Neural cell (in vitro differentiated cells): ENCODE results near the gene ARHGEF25. TPM values are rescaled to one million over a fixed set of nuclear protein-coding genes. Genes with fewer than 3 reads are reported as not detected.

Experiments
- H2AFZ ChIP-seq: fragments of 200-600, 300-800 bp; sonication (generic), shearing (Covaris generic); 2 replicates; pipeline ENCODE4 v1.6.0; 2014; ENCODE audit warnings: low read depth, mild to moderate bottlenecking, antibody characterized with exemption, low read length, moderate library complexity
- H3F3A ChIP-seq: fragments of 200-600 bp; shearing (Covaris generic); 2 replicates; pipeline ENCODE4 v1.6.1; 2016; ENCODE audit warnings: mild to moderate bottlenecking, moderate library complexity, mixed read lengths, antibody characterized with exemption, low read length; ENCODE audit not compliant: insufficient read depth, poor library complexity, severe bottlenecking
- H3K27ac ChIP-seq: fragments of 200-600, 300-800 bp; sonication (generic), shearing (Covaris generic); 2 replicates; pipeline ENCODE4 v1.5.1; 2014; ENCODE audit warnings: mild to moderate bottlenecking, low read length, moderate library complexity
- H3K27me3 ChIP-seq: fragments of 300-800, 200-600 bp; sonication (generic), shearing (Covaris generic); 2 replicates; pipeline ENCODE4 v1.6.0; 2014; ENCODE audit warnings: mild to moderate bottlenecking, low read depth, low read length, moderate library complexity; ENCODE audit not compliant: insufficient read depth
- H3K36me3 ChIP-seq: fragments of 300-800, 200-600 bp; sonication (generic), shearing (Covaris generic); 2 replicates; pipeline ENCODE4 v1.5.1; 2014; ENCODE audit warnings: mild to moderate bottlenecking, antibody characterized with exemption, low read length, moderate library complexity; ENCODE audit not compliant: insufficient read depth
- H3K4me2 ChIP-seq: fragments of 300-800, 200-600 bp; sonication (generic), shearing (Covaris generic); 2 replicates; pipeline ENCODE4 v1.6.0; 2014; ENCODE audit warnings: mild to moderate bottlenecking, low read length
- H3K4me3 ChIP-seq: fragments of 300-800, 200-600 bp; sonication (generic), shearing (Covaris generic); 2 replicates; pipeline ENCODE4 v1.5.1; 2014; ENCODE audit warnings: mild to moderate bottlenecking, low read length, moderate library complexity
- H3K79me2 ChIP-seq: fragments of 200-600 bp; shearing (Covaris generic); replicated peaks from 2 replicates; pipeline ENCODE4 v1.6.0; 2014; ENCODE audit warnings: mild to moderate bottlenecking, low read length, moderate library complexity; ENCODE audit not compliant: insufficient read depth
- H3K9ac ChIP-seq: fragments of 300-800, 200-600 bp; sonication (generic), shearing (Covaris generic); 2 replicates; pipeline ENCODE4 v1.6.1; 2016; ENCODE audit warnings: mild to moderate bottlenecking, low read length, mixed read lengths
- H3K9me2 ChIP-seq: fragments of 200-600 bp; shearing (Covaris generic); 2 replicates; pipeline ENCODE4 v1.6.1; 2016; ENCODE audit warnings: mild to moderate bottlenecking, low read length, mixed read lengths; ENCODE audit not compliant: insufficient read depth
- H3K9me3 ChIP-seq: fragments of 200-600, 300-800 bp; sonication (generic), shearing (Covaris generic); 2 replicates; pipeline ENCODE4 v1.6.1; 2016; ENCODE audit warnings: mild to moderate bottlenecking, mixed run types, low read length, moderate library complexity, mixed read lengths
- H4K20me1 ChIP-seq: fragments of 200-600 bp; shearing (Covaris generic); 2 replicates; pipeline ENCODE4 v1.6.1; 2016; ENCODE audit warnings: mild to moderate bottlenecking, mixed run types; ENCODE audit not compliant: insufficient read depth
- EP300 ChIP-seq: fragments of 450-650 bp; conservative IDR thresholded peaks from 2 replicates; pipeline ENCODE4 v1.6.1; 2014; ENCODE audit warnings: antibody characterized with exemption, mild to moderate bottlenecking, moderate library complexity; ENCODE audit not compliant: poor library complexity, severe bottlenecking
- MXI1 ChIP-seq: fragments of 450-650 bp; conservative IDR thresholded peaks from 2 replicates; pipeline ENCODE4 v1.6.1; 2014; ENCODE audit warnings: antibody characterized with exemption, mild to moderate bottlenecking; ENCODE audit not compliant: poor library complexity, severe bottlenecking
- POLR2AphosphoS5 ChIP-seq: IDR thresholded peaks from 2 replicates; pipeline ENCODE4 v1.6.1; 2012
- RAD21 ChIP-seq: fragments of 450-650 bp; conservative IDR thresholded peaks from 2 replicates; pipeline ENCODE4 v1.6.1; 2014; ENCODE audit warnings: antibody characterized with exemption, mild to moderate bottlenecking, moderate library complexity
- SMC3 ChIP-seq: fragments of 450-650 bp; conservative IDR thresholded peaks from 2 replicates; pipeline ENCODE4 v1.6.1; 2014; ENCODE audit warnings: antibody characterized with exemption, mild to moderate bottlenecking, moderate library complexity; ENCODE audit not compliant: poor library complexity
- polyA plus RNA-seq: library from polyadenylated mRNA; depleted of rRNA; stranded (reverse); fragments of >200 nt; gene quantifications from 2 replicates; pipeline ENCODE4 v1.2.3, GENCODE V29; 2014
- TF ChIP-seq, protein P1 (sequence below): IDR thresholded peaks from 2 replicates; pipeline ENCODE4 v1.6.1; 2012; ENCODE audit warnings: borderline replicate concordance
- TF ChIP-seq, protein P2 (sequence below): fragments of 450-650 bp; IDR thresholded peaks from 2 replicates; pipeline ENCODE4 v1.5.1; 2014; ENCODE audit warnings: antibody characterized with exemption, mild to moderate bottlenecking, moderate library complexity; ENCODE audit not compliant: poor library complexity, severe bottlenecking

The ARHGEF25 gene
- polyA plus RNA-seq, 1 donor from 2014 or later: 12.9 TPM

DNA sequence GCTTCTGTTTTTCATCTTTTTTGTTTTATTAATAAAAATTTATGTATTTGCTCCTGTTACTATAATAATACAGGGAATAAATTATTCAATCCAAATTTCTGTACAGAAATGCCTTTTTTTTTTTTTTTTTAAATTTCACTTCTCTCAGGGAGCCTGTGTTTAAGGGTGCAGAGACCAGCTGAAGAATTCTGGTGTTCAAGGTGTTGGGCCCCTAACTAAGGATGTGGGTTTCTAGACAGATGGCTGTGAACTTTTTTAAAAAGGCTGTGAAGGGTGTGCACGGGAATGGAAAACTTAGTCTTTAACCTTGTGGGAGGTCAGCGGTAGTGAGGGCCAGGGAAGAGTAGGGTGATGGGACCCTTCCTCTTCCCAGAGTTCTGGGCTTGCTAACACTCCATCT, 7.9 kb upstream of the ARHGEF25 start:
- Histone ChIP-seq H3K36me3 (no peaks in the 10 kb centered on the region), H3K9me2 (no peaks in the 10 kb centered on the region), H3K27me3 (no peaks in the 10 kb centered on the region), H3K4me3 (peak overlapping the region; percentile 74), H3K4me2 (no peak overlapping the region), H3F3A (no peaks in the 10 kb centered on the region), H2AFZ (no peak overlapping the region), H3K9ac (peak overlapping the region; percentile 90), H3K9me3 (no peaks in the 10 kb centered on the region), H4K20me1 (no peaks in the 10 kb centered on the region), H3K79me2 (peaks cover 19% of the 10 kb centered on the region), H3K27ac (no peak overlapping the region)
- no peak for TF ChIP-seq SMC3
- TF ChIP-seq MXI1: no peak
- TF ChIP-seq, protein P1, sequence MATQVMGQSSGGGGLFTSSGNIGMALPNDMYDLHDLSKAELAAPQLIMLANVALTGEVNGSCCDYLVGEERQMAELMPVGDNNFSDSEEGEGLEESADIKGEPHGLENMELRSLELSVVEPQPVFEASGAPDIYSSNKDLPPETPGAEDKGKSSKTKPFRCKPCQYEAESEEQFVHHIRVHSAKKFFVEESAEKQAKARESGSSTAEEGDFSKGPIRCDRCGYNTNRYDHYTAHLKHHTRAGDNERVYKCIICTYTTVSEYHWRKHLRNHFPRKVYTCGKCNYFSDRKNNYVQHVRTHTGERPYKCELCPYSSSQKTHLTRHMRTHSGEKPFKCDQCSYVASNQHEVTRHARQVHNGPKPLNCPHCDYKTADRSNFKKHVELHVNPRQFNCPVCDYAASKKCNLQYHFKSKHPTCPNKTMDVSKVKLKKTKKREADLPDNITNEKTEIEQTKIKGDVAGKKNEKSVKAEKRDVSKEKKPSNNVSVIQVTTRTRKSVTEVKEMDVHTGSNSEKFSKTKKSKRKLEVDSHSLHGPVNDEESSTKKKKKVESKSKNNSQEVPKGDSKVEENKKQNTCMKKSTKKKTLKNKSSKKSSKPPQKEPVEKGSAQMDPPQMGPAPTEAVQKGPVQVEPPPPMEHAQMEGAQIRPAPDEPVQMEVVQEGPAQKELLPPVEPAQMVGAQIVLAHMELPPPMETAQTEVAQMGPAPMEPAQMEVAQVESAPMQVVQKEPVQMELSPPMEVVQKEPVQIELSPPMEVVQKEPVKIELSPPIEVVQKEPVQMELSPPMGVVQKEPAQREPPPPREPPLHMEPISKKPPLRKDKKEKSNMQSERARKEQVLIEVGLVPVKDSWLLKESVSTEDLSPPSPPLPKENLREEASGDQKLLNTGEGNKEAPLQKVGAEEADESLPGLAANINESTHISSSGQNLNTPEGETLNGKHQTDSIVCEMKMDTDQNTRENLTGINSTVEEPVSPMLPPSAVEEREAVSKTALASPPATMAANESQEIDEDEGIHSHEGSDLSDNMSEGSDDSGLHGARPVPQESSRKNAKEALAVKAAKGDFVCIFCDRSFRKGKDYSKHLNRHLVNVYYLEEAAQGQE: no peak
- TF ChIP-seq EP300: no peak
- TF ChIP-seq, protein P2, sequence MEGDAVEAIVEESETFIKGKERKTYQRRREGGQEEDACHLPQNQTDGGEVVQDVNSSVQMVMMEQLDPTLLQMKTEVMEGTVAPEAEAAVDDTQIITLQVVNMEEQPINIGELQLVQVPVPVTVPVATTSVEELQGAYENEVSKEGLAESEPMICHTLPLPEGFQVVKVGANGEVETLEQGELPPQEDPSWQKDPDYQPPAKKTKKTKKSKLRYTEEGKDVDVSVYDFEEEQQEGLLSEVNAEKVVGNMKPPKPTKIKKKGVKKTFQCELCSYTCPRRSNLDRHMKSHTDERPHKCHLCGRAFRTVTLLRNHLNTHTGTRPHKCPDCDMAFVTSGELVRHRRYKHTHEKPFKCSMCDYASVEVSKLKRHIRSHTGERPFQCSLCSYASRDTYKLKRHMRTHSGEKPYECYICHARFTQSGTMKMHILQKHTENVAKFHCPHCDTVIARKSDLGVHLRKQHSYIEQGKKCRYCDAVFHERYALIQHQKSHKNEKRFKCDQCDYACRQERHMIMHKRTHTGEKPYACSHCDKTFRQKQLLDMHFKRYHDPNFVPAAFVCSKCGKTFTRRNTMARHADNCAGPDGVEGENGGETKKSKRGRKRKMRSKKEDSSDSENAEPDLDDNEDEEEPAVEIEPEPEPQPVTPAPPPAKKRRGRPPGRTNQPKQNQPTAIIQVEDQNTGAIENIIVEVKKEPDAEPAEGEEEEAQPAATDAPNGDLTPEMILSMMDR: no peak

DNA sequence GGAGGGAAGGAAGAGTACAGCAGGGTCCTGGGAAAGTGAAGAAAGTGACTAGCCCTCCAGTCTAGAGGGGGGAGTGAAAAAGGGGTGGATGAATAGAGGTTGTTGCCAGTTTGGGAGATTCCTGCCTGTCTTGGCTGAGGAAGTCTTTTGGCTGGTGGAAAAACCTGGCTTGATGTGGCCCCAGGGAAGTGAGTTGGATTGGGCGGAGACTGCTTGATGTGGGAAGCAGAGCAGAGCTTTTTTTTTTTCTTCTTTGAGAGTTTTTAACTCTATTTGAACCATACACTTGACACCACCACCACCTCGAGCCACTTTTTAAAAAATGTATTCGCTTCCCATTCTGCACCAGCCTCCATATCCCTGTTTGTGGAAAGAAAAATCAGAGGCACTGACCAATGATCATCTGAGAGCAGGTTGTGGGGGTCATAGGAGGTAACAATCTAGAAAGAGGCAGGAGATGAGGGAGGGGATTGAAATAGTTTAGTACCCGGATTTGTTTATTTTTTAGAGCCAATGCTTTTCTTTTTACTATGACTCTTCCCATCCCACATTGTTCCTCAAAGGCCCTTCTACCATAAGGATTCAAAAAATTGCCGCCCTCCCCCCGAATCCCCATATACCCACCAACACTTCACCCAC, 7.3 kb upstream of the ARHGEF25 start:
- Histone ChIP-seq H4K20me1 (no peaks in the 10 kb centered on the region), H2AFZ (peak overlapping the region; percentile 84), H3K9me2 (no peaks in the 10 kb centered on the region), H3K9me3 (no peaks in the 10 kb centered on the region), H3F3A (no peaks in the 10 kb centered on the region), H3K9ac (peak overlapping the region; percentile 90), H3K36me3 (no peaks in the 10 kb centered on the region), H3K79me2 (peaks cover 19% of the 10 kb centered on the region), H3K4me3 (peak overlapping the region; percentile 74), H3K27ac (peak overlapping the region; percentile 78), H3K27me3 (no peaks in the 10 kb centered on the region), H3K4me2 (peak overlapping the region; percentile 94)
- no peak for TF ChIP-seq MXI1
- no peak for TF ChIP-seq RAD21
- no peak for TF ChIP-seq SMC3

DNA sequence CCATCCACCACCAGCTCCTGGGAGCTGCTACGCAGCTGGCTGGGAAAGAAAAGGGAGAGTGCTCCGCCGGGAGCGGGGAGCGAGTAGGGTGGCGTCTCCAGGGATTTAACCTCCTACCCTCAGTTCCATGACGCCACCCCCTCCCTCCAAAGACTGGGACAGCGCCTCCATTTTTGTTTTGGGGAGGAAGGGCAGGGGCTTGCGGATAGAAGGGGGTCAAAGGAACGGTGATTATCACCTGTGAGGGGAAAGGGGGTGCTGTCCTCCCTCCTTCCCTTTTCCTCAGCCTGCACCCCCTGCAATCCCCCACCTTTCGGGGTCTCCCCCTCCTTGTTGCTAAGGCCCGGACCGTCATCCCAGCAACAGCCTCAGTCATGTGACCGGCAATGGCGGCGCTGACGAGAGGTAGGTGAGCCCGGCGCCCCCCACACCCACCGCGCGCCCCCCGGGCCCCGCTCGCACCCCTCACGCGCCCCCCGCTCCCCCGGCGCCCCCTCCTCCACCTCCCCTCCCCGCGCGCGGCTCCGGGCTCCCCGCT, 6.7 kb upstream of the ARHGEF25 start, which contains the start of gene DTX3:
Gene DTX3, plus strand, starts transcription at position 371 of the 538 bp plus-strand sequence. CDS start 1,694 bp downstream, outside the sequence.
- Histone ChIP-seq H3K79me2 (peaks cover 19% of the 10 kb centered on the region), H3K9me3 (no peaks in the 10 kb centered on the region), H3K36me3 (no peaks in the 10 kb centered on the region), H3K27me3 (no peaks in the 10 kb centered on the region), H3K9ac (peak within 1 kb of the TSS; percentile 90), H3F3A (no peaks in the 10 kb centered on the region), H3K4me2 (peak within 1 kb of the TSS; percentile 94), H4K20me1 (no peaks in the 10 kb centered on the region), H3K27ac (peak within 1 kb of the TSS; percentile 78), H2AFZ (peak within 1 kb of the TSS; percentile 84), H3K4me3 (peak within 1 kb of the TSS; percentile 74), H3K9me2 (no peaks in the 10 kb centered on the region)
- TF ChIP-seq EP300 (peak; percentile 48), POLR2AphosphoS5 (peak; percentile 71), MXI1 (peak; percentile 48)
- TF ChIP-seq, protein P2: no peak
